ENCODE results near the gene GPR3.

GRCh38 chr1:27416387-27417111 is 24.1 kb downstream of the GPR3 start:
- peak in 5 of 7 experiments; percentile 41 to 67 (median 58) for TF ChIP-seq CTCF (IDR thresholded peaks at IDR 0.05)
- no peak for TF ChIP-seq POLR2A (IDR thresholded peaks at IDR 0.05)

All from stomach (tissue), 4 donors.